ENCODE measurements around the gene PCDH19.

Gene PCDH19

DNA sequence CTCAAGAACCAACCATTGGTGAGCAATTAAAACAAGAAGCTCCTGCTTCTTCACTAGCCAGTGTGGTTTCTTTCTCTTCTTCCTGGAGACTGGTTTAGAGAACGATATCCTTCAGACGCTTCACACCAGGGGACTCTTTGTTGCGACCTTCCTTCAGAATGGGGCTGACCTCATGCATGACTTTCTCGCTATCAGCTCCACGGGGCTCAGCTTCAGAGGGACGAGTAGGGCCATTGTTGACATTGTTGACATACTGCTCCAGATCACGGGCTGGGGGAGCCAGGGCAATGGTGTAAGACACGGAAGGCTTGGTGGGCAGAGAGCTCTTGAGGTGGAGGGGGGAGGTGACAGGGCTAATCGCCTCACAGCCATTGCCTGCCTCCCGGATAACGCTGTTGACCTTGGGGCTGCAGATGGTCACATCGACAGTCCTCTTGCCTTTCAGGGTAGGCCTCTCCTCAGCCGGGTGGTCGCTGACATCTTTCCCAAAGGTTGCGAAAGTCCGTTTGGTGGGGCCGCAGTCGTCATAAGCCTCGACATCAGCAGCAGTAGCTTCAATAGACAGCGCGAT, 113.8 kb downstream of the PCDH19 start:
- no peak for DNase-seq

DNA sequence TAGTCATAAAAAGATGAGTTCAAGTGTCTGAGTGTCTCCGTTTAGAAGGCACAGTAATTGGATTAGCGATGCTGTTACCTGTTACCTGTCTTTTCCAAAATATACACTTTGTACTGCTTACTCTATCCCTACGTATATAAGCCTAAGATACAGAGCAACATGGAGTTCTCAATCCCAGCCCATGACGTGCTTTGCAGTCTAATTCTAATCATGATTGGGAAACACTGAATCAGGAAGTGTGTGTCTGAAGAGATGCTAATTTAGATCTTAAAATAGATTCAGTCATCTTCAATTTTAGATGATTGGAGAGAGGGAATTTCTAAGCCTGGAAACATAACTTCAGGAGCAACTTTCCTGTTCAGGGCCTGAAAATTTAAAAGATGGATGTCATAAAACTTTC, 115.1 kb downstream of the PCDH19 start:
- no peak for DNase-seq

DNA sequence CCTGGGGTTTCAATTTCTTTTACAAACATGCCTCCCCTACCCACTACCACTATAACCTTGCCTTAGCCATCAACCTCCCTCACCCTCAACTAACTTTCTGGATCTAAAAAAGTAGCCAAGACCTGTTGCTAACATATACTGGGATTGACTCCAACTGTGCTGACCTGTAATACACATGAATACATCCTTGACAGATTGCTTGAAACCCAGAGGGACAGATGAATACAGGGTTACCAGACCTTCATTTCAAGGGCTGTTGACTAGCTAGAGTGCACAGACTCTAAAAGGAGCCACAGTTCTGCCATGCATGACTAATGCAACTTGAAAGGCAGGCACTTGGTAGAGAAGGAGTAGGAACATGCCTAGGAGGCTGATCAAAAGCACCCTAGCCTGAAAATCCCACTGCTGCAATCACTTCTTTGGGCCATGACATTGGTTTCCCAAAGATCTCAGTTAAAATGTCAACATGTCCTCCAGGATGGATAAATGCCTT, 121.0 kb downstream of the PCDH19 start:
- DNase-seq = no peak

DNA sequence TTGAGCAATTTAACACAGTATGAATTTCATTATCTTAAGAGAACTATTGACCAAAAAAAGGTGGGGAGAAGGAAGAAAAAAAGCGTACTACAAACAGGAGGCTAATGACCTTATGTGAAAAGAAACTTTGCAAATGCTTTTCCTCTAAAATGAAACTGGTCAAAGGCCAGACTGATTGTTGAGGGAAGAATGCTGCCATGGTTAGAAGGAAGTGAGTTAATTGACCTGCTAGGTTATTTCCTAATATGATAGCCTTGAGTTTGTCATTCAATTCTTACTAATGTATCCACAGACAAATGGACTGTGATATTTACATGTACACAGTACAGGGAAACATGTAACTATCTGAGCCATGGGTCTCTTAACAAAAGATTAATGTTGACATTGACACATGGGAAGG, 132.8 kb downstream of the PCDH19 start:
- no peak for DNase-seq

DNA sequence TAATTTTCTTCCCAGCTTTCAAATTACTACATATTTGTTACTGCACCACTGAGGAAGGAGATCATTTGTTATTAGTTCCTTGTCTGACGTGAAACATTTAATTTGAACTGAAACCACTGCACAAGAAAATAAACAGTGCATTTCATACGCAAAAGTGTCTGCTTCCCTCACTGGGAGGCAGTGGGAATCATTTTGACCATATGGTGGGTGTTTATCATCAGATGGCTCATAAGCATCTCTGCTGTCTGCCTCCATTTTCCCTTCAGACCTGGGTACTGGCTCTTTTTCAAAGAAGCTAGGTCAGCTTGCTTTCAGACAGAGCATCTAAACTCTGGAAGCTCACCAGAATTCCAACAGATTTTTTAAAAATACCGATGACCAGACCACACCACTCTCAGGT, 135.2 kb downstream of the PCDH19 start:
- no peak for DNase-seq

DNA sequence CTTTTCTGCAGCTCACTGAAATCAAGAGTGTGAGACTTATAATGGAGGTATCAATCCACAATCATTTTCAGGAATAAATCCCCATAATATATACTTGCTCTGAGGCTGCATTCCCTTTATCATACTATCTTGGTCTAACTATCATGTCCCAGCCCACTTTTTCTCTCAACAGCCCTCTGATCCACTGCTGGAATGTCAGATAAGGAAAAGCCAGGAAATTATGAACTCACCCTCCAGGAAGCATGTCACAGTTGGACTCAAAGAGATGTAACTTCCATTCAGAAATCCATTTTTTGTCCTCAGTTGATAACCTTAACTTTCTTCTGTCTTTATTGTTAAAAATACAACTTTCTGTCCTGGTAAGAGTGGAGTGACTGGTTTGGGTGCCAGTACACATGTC, 144.9 kb downstream of the PCDH19 start:
- DNase-seq = no peak

DNA sequence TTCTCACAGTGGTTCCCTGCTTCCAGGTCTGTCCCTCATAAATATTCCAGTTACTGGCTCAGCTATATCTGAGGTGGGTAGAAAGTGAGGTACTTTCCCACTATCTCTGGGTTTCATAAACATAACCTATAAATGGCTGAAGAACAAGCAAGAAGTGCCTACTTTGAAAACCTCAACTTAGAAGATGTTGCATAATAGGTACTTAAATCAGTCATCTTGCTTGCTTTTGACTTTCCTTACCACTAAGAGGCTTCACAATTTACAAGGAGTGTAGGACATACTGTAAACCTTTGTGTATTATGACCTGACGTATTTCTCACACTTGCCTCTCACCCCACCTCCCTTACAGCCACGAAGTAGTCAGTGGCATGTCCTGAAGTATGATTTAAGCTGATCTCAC, 145.9 kb downstream of the PCDH19 start:
- no peak for DNase-seq

DNA sequence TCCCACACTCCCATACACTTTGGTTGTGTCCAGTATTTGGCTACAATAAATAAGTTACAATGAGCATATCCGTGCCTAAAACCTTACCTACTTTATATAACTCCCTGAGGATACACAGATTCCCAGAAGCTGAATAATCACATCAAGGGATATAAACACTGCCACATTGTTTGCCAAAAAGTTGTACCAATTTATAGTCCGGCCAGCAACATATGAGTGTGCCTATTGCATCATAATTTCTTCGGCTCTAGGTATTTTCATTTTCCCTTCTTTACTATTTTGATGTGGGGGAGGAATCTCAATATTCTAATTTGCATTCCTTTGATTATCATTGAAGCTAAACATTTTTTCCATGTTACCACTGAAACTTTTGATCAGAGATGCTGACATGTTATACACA, 146.4 kb downstream of the PCDH19 start:
- no peak for DNase-seq

DNA sequence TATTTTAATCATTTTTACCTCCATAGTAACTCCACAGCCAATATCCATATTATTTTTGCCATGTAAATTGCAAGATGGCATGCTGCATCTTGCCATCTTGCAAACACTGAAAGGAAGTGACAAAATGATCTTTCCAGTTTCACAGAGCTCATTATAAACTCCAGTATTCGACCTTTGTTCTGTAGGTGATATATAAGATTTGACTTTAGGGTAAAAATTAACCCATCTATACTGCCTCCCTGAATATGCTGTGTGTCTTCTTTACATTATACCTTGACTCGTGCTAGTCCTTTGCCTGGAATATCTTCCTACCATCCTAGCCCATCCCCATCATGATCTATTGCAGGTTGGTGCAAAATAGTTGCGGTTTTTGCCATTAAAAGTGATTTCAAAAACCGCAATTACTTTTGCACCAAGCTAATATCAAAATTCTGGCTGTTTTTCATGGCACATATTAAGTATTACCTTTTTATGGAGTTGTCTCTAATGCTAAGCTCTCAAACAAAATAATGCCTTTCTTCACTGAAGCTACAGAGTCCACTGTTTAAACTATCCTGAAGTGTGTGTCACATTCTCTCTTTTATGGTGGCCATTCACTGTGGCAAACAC, 161.1 kb downstream of the PCDH19 start:
- no peak for DNase-seq

DNA sequence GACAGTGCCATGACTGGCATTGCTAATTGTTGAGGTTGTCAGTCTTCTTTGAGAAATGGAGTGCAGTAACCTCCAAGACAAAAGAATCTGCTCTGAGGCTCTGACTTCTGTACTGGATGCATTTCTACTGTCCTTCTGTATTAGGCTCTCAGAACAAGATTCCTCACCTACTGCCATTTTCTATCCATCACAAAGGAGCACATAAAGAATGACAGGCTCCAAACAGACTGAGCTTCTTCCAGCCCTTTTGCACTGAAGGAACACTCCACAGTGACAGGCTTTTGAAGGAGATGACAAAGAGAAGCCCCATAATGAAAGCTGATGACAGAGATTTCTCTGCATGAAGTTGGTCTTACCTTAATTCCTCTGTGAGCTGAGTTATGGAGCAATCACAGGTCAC, 162.2 kb downstream of the PCDH19 start:
- no peak for DNase-seq

DNA sequence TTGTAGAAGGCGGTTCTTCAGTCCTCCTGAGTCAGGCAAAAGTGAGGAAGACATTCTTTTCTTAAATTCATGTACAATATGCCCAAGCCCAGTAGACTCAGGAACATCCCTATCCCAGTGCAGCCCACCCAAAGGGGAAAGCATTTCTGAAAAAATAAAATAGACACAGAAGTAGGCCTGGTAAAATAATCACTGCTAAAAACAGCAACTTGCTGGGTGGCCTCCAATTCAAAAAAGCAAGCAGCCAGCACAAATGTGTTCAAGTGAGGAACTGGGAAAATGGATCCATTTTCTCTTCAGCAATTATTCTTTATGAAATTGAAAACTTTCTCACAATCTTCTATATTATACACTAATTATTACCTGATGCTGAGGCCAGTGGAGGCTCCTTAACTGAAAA, 165.4 kb downstream of the PCDH19 start:
- no peak for DNase-seq
